ENCODE results near the gene PDE4C.

The PDE4C gene

GRCh38 chr19:18225702-18226468, at the start of gene PDE4C:
PDE4C (minus strand) TSS chr19:18226438; CDS start chr19:18226415, 23 bp downstream.
- no peak for DNase-seq

GRCh38 chr19:18274781-18275356, 48.6 kb upstream of the PDE4C start:
- DNase-seq, result no peak

- peak; percentile 39 for DNase-seq
These were observed 48.1 kb upstream of the PDE4C start, which contains the start of gene IQCN for GRCh38 chr19:18274219-18274780. IQCN (minus strand) TSS chr19:18274452; CDS start chr19:18269478, 4,974 bp downstream.

- DNase-seq, result no peak
These were observed 47.5 kb upstream of the PDE4C start for GRCh38 chr19:18273561-18274218.

- no peak for DNase-seq
These were observed 45.2 kb upstream of the PDE4C start for GRCh38 chr19:18271433-18271841.

GRCh38 chr19:18270326-18270725, 44.1 kb upstream of the PDE4C start:
- DNase-seq, result no peak

GRCh38 chr19:18269070-18269723, 43.0 kb upstream of the PDE4C start:
- DNase-seq, result no peak

GRCh38 chr19:18266771-18267686, 40.8 kb upstream of the PDE4C start:
- no peak for DNase-seq

- DNase-seq, result no peak
These were observed 39.3 kb upstream of the PDE4C start for GRCh38 chr19:18265582-18265981.

GRCh38 chr19:18264971-18265540, 38.8 kb upstream of the PDE4C start:
- DNase-seq, result no peak

- no peak for DNase-seq
These were observed 38.1 kb upstream of the PDE4C start for GRCh38 chr19:18264137-18264854.

GRCh38 chr19:18263324-18264136, 37.3 kb upstream of the PDE4C start:
- no peak for DNase-seq

GRCh38 chr19:18262917-18263316, 36.7 kb upstream of the PDE4C start:
- no peak for DNase-seq

- DNase-seq, result no peak
These were observed 35.9 kb upstream of the PDE4C start for GRCh38 chr19:18262144-18262543.

GRCh38 chr19:18261474-18261873, 35.2 kb upstream of the PDE4C start:
- no peak for DNase-seq

GRCh38 chr19:18259893-18260292, 33.7 kb upstream of the PDE4C start:
- DNase-seq, result no peak

- no peak for DNase-seq
These were observed 31.5 kb upstream of the PDE4C start for GRCh38 chr19:18257503-18258470.

All from stimulated activated CD4-positive, alpha-beta T cell treated with anti-CD3 and anti-CD28 coated beads, Interleukin-15, amount 100 ng/mL, for 24 hours (primary cell).